AML-193 (cell line): ENCODE measurements around the gene RABGAP1L.
"Not testable (repeated sequence)": the region's sequence is repeated elsewhere in the genome, so short reads cannot be mapped to it uniquely, and the experiment has no call there.

Experiments
- DNase-seq, 2 experiments: peaks; one replicate each; lab custom pipeline; 2025; lab: John Stamatoyannopoulos, UW

The RABGAP1L gene

DNA sequence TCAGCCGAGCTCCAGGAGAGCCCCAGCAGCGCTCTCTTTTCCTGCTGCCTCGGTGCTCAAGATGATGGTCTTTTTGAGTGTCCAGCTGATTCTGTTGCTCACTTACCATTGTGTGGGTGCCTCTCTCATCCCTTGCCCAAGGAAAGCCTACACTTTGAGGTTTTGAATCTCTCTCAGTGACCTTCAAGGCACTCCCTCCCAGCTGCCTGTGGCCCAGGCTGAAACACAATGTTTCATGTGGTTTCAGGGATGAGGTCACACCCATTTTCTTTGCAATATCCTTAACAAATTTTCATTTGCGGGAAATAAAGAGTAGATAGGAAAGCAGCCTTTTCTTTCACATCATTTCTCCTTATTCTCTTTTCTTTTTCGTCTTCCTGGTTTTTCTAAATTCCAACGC, 876.5 kb downstream of the RABGAP1L start:
- DNase-seq = no peak

DNA sequence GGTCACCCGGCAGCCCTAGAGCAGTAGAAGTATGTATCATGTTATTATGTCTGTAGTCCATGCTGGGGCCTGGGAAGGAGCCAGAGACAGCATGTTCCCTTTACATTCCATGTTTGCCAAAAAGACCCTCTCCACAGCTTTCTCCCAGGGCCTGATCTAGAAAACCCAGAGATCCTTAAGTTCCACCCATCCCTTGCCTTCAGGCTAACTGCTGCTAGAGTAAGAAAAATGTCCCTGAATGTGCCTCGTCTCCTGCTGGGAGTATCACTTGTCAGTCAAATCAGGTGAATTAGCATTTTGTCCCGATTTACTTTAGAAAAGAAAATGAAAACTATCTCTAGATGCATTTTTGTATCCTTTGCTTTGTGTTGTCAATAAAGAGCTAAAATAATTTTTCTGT, 877.2 kb downstream of the RABGAP1L start:
- no peak for DNase-seq

DNA sequence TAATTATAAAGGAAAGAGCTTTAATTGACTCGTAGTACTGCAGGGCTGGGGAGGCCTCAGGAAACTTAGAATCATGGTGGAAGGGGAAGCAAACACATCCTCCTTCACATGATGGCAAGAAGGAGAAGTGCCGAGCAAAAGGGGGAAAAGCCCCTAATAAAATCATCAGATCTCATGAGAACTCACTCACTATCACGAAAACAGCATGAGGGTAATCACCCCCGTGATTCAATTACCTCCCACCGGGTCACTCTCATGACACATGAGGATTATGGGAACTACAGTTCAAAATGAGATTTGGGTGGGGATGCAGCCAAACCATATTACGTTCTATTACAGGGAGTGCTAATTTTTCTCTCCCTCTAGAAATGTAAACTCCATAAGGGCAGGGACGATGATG, 878.1 kb downstream of the RABGAP1L start:
- DNase-seq = no peak

DNA sequence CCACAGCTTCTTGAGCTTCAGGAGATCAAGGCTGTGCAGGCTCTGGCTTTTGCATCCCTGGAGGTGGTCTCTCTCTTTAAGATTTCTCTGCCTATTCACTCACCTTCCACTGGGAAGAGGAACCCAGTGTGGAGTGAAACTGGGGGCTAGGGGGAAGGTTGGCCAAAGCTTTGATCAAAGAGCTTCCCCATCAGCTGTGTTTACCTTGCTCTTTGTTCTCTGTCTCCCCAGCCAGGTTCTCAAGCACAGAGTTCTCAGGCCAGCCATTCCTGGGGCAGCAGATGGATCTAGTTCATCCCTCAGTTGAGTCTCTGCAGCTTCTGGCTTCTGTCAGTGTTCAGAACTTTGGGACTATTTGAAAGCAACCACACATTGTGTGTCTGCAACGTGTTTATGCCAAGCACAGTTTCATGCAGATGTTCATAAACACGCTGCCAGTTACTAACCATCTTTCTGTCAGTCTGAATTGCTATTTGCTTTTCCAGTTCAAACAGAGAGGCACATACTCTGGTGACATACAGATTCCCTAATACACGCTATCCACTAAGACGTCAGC, 881.1 kb downstream of the RABGAP1L start:
- DNase-seq = no peak

DNA sequence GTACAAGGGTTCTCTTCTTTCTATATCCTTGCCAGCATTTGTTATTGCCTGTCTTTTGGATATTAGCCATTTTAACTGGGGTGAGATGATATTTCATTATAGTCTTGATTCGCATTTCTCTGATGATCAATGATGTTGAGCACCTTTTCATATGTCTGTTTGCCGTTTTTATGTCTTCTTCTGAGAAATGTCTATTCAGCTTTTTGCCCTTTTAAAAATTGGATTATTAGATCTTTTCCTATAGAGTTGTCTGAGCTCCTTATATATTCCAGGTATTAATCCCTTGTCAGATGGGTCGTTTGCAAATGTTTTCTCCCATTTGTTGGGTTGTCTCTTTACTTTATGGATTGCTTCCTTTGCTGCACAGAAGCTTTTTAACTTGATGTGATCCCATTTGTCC, 883.3 kb downstream of the RABGAP1L start:
- no peak for DNase-seq

DNA sequence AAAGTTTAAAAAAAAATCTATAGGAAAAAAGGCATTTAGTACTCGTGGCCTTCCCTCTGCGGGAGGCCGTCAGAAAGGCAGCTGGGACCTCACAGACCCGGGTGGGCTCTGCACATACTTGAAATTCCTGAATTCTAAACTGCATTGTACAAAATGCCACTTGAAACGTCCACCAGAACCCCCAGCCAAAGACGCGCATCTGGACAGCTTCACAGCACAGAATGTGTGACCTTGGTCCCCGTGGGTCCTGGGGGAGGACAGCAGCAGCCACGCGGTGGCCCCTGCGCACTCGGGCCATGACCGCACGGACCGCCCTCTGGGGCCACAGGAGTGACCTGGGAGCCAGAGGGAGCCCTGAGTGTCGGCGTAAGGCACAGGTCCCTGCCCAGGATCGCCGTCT, 884.5 kb downstream of the RABGAP1L start:
- no peak for DNase-seq

DNA sequence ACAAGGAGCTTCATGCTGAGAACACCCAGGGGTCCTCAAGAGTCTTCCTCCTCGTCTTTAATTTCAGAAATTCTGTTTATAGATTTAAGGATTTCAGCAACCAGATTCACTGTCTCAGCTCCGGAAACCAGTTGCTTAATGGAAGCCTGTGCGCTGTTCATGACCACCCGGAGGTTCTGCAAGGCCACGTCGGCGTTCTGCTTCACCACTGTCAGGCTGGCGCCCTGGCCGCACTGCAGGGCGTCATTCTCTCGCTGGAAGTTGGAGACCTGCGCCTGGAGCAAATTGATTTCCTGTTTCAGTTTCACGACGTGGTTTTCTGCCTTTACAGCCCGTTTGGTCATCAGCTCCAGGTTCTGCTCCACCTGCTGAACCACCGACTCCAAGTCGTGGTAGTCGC, 885.3 kb downstream of the RABGAP1L start:
- not testable (repeated sequence) for DNase-seq
